ENCODE data around the gene KCP. TPM values are rescaled to one million over a fixed set of nuclear protein-coding genes. Genes with fewer than 3 reads are reported as not detected.

Gene KCP
- total RNA-seq, 1 experiment from 2014 or later: 0.50 TPM

GRCh38 chr7:128939861-128940410 lies 29.4 kb upstream of the KCP start:
- peaks cover 6% of the 10 kb centered on the region for H3K36me3 Mint-ChIP-seq (ENCODE audit: insufficient read depth, unreplicated experiment)
- BruUV-seq (replicated peaks): no TSS peak
- H3K27me3 ChIP-seq (replicated peaks; ENCODE audit: control insufficient read depth, insufficient read depth, low read length): no peaks in the 10 kb centered on the region
- H3K4me3 Mint-ChIP-seq (ENCODE audit: unreplicated experiment): no peak overlapping the region
- H3K36me3 ChIP-seq (ENCODE audit: control insufficient read depth, insufficient read depth, low read length): no peaks in the 10 kb centered on the region
- ChIA-PET CTCF (no interaction called here), POLR2A (no interaction called here)
- peaks cover 8% of the 10 kb centered on the region for H3K27me3 Mint-ChIP-seq (ENCODE audit: insufficient read depth, unreplicated experiment)
- H3K4me1 ChIP-seq: peaks cover 8% of the 10 kb centered on the region
- H3K4me3 ChIP-seq (ENCODE audit: low read depth, low read length): no peak overlapping the region
- H3K9me3 ChIP-seq: no peaks in the 10 kb centered on the region
- TF ChIP-seq, protein P1, sequence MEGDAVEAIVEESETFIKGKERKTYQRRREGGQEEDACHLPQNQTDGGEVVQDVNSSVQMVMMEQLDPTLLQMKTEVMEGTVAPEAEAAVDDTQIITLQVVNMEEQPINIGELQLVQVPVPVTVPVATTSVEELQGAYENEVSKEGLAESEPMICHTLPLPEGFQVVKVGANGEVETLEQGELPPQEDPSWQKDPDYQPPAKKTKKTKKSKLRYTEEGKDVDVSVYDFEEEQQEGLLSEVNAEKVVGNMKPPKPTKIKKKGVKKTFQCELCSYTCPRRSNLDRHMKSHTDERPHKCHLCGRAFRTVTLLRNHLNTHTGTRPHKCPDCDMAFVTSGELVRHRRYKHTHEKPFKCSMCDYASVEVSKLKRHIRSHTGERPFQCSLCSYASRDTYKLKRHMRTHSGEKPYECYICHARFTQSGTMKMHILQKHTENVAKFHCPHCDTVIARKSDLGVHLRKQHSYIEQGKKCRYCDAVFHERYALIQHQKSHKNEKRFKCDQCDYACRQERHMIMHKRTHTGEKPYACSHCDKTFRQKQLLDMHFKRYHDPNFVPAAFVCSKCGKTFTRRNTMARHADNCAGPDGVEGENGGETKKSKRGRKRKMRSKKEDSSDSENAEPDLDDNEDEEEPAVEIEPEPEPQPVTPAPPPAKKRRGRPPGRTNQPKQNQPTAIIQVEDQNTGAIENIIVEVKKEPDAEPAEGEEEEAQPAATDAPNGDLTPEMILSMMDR (IDR thresholded peaks at IDR 0.05; ENCODE audit: insufficient read depth in 1 of 2, low read depth in 1 of 2, low read length in 1 of 2, severe bottlenecking in 1 of 2, unreplicated experiment in 1 of 2): no peak
- H3K9me3 Mint-ChIP-seq (ENCODE audit: unreplicated experiment): no peaks in the 10 kb centered on the region
- no peak for DNase-seq
- H3K4me1 Mint-ChIP-seq (ENCODE audit: low read depth, unreplicated experiment): peaks cover 14% of the 10 kb centered on the region
- no peak overlapping the region for H3K27ac Mint-ChIP-seq (ENCODE audit: unreplicated experiment)
- intact Hi-C loops (cut with micrococcal nuclease; ENCODE audit: unreplicated experiment): no loop called here

- peaks cover 14% of the 10 kb centered on the region for H3K4me1 Mint-ChIP-seq (ENCODE audit: low read depth, unreplicated experiment)
- H3K9me3 Mint-ChIP-seq (ENCODE audit: unreplicated experiment): no peaks in the 10 kb centered on the region
- intact Hi-C loops (cut with micrococcal nuclease; ENCODE audit: unreplicated experiment): no loop called here
- H3K27me3 Mint-ChIP-seq (ENCODE audit: insufficient read depth, unreplicated experiment): peaks cover 8% of the 10 kb centered on the region
- Histone ChIP-seq H3K4me1 (peaks cover 8% of the 10 kb centered on the region), H3K4me3 (ENCODE audit: low read depth, low read length) (no peak overlapping the region), H3K36me3 (ENCODE audit: control insufficient read depth, insufficient read depth, low read length) (no peaks in the 10 kb centered on the region), H3K27me3 (replicated peaks; ENCODE audit: control insufficient read depth, insufficient read depth, low read length) (no peaks in the 10 kb centered on the region), H3K9me3 (no peaks in the 10 kb centered on the region)
- H3K4me3 Mint-ChIP-seq (ENCODE audit: unreplicated experiment): peak overlapping the region; percentile 68
- H3K27ac Mint-ChIP-seq (ENCODE audit: unreplicated experiment): no peak overlapping the region
- TF ChIP-seq, protein P1 (IDR thresholded peaks at IDR 0.05; ENCODE audit: insufficient read depth in 1 of 2, low read depth in 1 of 2, low read length in 1 of 2, severe bottlenecking in 1 of 2, unreplicated experiment in 1 of 2): no peak
- BruUV-seq (replicated peaks): no TSS peak
- DNase-seq: no peak
- H3K36me3 Mint-ChIP-seq (ENCODE audit: insufficient read depth, unreplicated experiment): peaks cover 6% of the 10 kb centered on the region
- ChIA-PET CTCF (no interaction called here), POLR2A (no interaction called here)
These were observed 28.8 kb upstream of the KCP start for GRCh38 chr7:128939075-128939860.

- Histone ChIP-seq H3K27me3 (replicated peaks; ENCODE audit: control insufficient read depth, insufficient read depth, low read length) (no peaks in the 10 kb centered on the region), H3K36me3 (ENCODE audit: control insufficient read depth, insufficient read depth, low read length) (no peaks in the 10 kb centered on the region), H3K4me1 (peaks cover 8% of the 10 kb centered on the region), H3K9me3 (no peaks in the 10 kb centered on the region), H3K4me3 (ENCODE audit: low read depth, low read length) (peak overlapping the region; percentile 47)
- ChIA-PET POLR2A (no interaction called here), CTCF (no interaction called here)
- TF ChIP-seq, protein P1 (IDR thresholded peaks at IDR 0.05; ENCODE audit: insufficient read depth in 1 of 2, low read depth in 1 of 2, low read length in 1 of 2, severe bottlenecking in 1 of 2, unreplicated experiment in 1 of 2): no peak
- DNase-seq: no peak
- no TSS peak for BruUV-seq (replicated peaks)
- Mint-ChIP-seq H3K36me3 (ENCODE audit: insufficient read depth, unreplicated experiment) (peaks cover 6% of the 10 kb centered on the region), H3K4me1 (ENCODE audit: low read depth, unreplicated experiment) (peaks cover 14% of the 10 kb centered on the region), H3K27ac (ENCODE audit: unreplicated experiment) (no peak overlapping the region), H3K27me3 (ENCODE audit: insufficient read depth, unreplicated experiment) (peaks cover 8% of the 10 kb centered on the region), H3K4me3 (ENCODE audit: unreplicated experiment) (peak overlapping the region; percentile 68), H3K9me3 (ENCODE audit: unreplicated experiment) (no peaks in the 10 kb centered on the region)
- intact Hi-C loops (cut with micrococcal nuclease; ENCODE audit: unreplicated experiment): no loop called here
These were observed 28.1 kb upstream of the KCP start for GRCh38 chr7:128938544-128939074.

Measured in Caco-2 (cell line).